NCI-H345 treated with DMSO at 0.1 percent for 48 hours (cell line): ENCODE data around the gene CLTCL1.

Experiments
- DNase-seq: peaks from one replicate; lab custom pipeline; 2025; ENCODE audit not compliant: unreplicated experiment; lab: John Stamatoyannopoulos, UW

Gene CLTCL1

GRCh38 chr22:19152942-19153883 lies 138.3 kb downstream of the CLTCL1 start:
- no peak for DNase-seq

GRCh38 chr22:19151329-19152191 lies 140.0 kb downstream of the CLTCL1 start:
- DNase-seq, result no peak

DNA sequence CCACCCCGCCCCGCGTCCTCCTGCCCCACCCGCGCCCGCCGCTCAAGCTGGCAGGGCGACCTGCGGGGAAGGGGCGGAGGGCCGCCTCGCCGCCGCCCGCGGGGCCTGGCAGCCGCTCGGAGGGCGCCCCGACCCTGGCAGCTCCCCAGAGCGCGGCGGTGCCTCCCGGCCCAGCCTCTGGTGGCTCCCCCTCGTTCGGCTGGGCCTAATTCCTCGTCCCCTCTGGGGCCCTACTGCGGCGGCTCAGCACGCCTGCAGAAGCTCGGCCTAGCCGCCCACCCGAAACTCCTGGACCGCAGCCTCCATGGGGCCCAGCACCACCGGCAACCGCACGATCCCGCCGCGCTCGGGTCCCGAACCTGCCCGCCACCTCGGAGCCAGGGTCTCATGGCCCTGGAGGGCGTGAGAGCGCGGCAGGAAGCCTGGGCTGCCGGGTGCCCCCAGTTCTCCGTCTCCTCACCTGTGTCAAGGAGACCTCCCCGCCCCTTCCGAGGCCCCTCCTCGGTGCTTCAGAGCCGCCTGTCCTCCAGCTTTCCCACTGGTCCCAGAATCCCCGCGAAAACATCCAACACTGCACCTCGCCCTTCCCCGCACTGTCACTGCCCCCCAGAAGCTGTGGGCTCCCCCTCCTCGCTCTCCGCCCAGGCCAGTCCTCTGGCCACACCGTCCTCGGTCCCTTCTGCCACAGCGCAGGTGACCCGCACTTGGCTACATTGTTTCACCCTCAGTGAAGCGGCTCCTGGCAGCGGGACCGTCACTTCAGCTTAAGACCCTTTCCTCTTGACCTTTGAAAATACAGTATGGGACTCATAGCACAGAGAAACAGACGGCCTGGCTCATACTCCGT lies 140.8 kb downstream of the CLTCL1 start:
- no peak for DNase-seq

GRCh38 chr22:19149991-19150390 lies 141.5 kb downstream of the CLTCL1 start, which contains the start of gene GSC2:
Gene GSC2, minus strand, starts transcription at chr22:19150292. Its CDS starts 9 bp downstream, at chr22:19150283.
- DNase-seq, result no peak

GRCh38 chr22:19149047-19149883 lies 142.3 kb downstream of the CLTCL1 start:
- no peak for DNase-seq

DNA sequence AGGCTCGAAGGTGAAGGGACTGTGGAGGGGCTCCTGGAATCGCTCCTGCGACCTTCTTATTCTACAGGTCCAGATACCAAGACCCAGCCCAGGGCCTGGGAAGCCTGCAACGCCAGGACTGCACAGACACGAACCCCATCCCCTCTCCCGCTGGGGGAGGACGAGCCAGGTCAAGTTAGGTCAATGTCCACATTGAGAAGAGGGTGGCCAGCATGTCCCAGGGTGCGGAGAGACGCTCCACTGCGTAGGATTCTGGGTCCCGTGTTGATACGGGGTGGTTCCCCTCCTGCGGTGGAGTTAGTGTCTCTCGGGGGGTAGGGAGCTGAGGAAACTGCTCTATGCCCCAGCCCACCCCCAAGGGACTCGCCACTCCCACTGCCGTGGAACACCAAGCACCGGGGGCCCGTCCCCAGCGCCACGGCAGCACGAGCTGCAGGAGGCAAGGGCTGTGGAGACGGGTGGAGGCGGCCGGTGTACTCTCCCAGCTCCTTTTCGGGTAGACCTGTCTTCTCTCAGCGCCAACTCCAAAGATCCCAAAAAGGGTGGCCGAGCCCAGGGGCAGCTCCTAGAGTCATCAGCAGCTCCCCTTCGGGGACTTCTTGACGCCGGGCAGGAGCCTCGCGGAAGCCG lies 143.0 kb downstream of the CLTCL1 start:
- no peak for DNase-seq

- no peak for DNase-seq
Measured at GRCh38 chr22:19147195-19147780, 144.2 kb downstream of the CLTCL1 start.

DNA sequence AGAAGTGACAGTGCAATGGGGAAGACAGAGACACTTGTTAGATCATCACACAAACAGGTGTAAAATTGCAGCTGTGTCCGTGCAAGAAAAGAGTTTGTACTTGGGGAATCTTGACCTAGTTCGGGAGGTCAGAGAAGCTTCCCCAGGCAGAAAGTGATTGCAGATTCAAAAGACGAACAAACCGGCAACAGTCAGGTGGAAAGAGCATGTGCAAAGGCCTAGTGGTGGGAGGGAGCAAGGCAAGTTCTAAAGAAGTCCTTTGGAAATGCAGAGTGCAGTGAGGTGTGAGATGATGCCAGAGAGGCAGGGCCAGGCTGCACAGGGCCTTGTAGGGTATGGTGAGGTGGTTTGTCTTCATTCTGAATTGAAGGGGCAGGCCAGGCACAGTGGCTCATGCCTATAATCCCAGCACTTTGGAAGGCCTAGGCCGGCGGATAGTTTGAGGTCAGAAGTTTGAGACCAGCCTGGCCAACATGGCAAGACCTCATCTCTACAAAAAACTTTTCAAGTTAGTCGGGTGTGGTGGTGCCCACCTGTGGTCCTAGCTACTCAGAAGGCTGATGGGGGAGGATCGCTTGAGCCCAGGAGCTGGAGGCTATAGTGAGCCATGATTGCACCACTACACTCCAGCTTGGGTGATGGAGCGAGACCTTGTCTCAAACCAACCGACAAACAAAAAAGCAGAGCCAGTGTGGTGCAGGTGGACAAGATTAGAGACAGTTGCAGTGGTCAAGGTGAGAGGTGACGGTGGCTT lies 145.1 kb downstream of the CLTCL1 start:
- DNase-seq, result no peak

- DNase-seq, result no peak
Measured at GRCh38 chr22:19143967-19144400, 147.5 kb downstream of the CLTCL1 start.

DNA sequence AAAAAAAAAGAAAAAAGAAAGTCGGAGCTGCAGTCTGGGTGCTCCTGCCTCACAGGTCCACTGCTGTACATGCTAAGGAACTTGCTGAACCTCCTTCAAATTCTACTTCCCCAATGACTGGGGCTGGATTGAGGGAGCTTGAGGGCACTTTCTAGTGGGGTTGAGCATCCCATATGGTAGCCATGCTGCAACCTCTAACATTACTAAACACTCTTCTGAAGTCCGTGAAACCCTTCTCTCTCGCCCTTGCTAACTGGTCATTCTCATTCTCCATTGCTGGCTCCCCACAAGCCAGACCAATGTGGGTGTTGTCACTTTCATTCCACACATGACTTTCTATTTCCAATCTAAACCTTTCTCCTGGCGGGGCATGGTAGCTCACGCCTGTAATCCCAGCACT lies 148.3 kb downstream of the CLTCL1 start:
- no peak for DNase-seq

DNA sequence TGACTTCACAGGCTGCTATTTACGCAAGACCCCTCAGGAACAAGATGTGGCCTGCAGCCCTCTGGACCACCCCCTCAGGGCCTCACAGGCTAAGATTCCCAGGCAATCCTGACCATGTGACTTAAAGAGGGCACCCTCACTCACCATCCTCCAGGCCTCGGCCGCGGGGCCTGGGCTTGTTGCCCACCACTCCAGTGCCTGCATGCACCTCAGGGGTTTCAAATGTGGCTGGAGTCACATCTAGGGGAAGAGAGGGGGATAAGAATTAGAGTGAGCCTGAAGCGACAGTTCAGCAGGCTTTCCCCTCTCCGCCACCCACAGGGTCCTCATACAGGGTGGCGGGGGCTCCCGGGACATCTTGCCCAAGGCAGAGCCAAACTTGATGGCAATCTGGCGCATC lies 149.1 kb downstream of the CLTCL1 start:
- DNase-seq, result no peak

- DNase-seq, result no peak
Measured at GRCh38 chr22:19139974-19140373, 151.5 kb downstream of the CLTCL1 start.

GRCh38 chr22:19139001-19139356 lies 152.5 kb downstream of the CLTCL1 start:
- no peak for DNase-seq

DNA sequence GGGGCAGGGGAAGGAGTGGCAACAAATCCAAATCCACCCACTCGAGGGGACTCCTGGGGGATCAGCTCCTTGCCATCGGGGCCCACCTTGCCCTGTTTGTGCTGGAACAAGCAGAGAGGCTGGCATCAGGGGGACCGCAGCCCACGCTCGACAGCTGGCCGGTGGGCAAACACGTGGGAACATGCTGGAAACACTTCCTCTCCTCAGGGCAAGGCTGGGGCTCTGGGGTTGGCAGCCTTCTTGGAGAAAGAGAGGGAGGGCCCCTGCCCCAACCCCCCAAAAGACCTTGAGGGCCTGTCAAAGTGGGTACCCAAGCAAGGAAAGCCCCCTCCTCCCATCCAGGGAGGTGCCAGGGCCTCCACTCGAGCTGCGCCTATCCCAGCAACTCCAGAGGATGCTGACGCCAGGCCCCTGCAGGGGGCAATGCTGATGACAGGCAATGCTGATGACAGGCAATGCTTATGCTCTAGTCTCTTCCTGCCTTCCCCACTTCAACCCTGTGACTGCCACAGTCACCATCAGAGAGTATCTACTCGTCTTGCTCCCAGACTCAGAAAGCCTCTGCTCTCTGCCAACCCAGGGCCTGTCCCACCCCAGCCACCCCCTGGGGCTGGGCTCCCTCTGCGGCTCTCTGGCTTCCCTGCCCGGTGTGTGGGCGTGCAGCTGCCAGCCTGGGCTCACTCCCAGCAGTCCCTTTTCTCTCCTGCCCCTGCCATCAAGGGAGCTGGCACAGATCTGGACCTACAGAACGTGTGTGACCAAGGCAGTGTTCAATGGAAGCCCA lies 153.1 kb downstream of the CLTCL1 start:
- DNase-seq, result no peak

- DNase-seq, result no peak
Measured at GRCh38 chr22:19137384-19138216, 153.9 kb downstream of the CLTCL1 start.

GRCh38 chr22:19136915-19137314 lies 154.6 kb downstream of the CLTCL1 start:
- DNase-seq, result no peak

GRCh38 chr22:19134874-19135273 lies 156.6 kb downstream of the CLTCL1 start:
- DNase-seq, result no peak
